VCaP (cell line): Measurements from ENCODE around the gene APBA2.
A peak's percentile ranks its signal among the peaks of the same experiment; 100 is the strongest.
"Not testable (repeated sequence)": the region's sequence is repeated elsewhere in the genome, so short reads cannot be mapped to it uniquely, and the experiment has no call there.

Source experiments
- H3K27ac ChIP-seq: fragments of 450-650 bp; 2 replicates; pipeline ENCODE4 v1.5.1; 2017
- CTCF ChIP-seq: fragments of 450-650 bp; conservative IDR thresholded peaks from 2 replicates; pipeline ENCODE4 v1.5.1; 2017; ENCODE audit warnings: mild to moderate bottlenecking, moderate library complexity

The APBA2 gene

GRCh38 chr15:29018120-29018805 lies 132.5 kb downstream of the APBA2 start:
- no peak overlapping the region for H3K27ac ChIP-seq
- peak; percentile 3; the same call in 1 of the 2 replicates for TF ChIP-seq CTCF

- no peak overlapping the region for H3K27ac ChIP-seq
- TF ChIP-seq CTCF: no peak
Measured at GRCh38 chr15:29018995-29019976, 133.5 kb downstream of the APBA2 start.

GRCh38 chr15:29021857-29022256 lies 136.1 kb downstream of the APBA2 start:
- H3K27ac ChIP-seq: no peak overlapping the region
- no peak for TF ChIP-seq CTCF

- no peak overlapping the region for H3K27ac ChIP-seq
- no peak for TF ChIP-seq CTCF
Measured at GRCh38 chr15:29024662-29025061, 138.9 kb downstream of the APBA2 start.

GRCh38 chr15:29025411-29025810 lies 139.6 kb downstream of the APBA2 start:
- H3K27ac ChIP-seq: not testable (repeated sequence)

GRCh38 chr15:29028158-29028557 lies 142.4 kb downstream of the APBA2 start:
- H3K27ac ChIP-seq: not testable (repeated sequence)

GRCh38 chr15:29029651-29030195 lies 143.9 kb downstream of the APBA2 start:
- no peak for TF ChIP-seq CTCF
- H3K27ac ChIP-seq: no peak overlapping the region

- no peak for TF ChIP-seq CTCF
- H3K27ac ChIP-seq: no peak overlapping the region
Measured at GRCh38 chr15:29031502-29032228, 145.9 kb downstream of the APBA2 start.
